NCI-H2171 treated with DMSO at 0.1 percent for 48 hours (cell line): Measurements from ENCODE around the gene JADE2.
"Not testable (repeated sequence)": the region's sequence is repeated elsewhere in the genome, so short reads cannot be mapped to it uniquely, and the experiment has no call there.

ENCODE experiments used
- DNase-seq: peaks from one replicate; lab custom pipeline; 2025; lab: John Stamatoyannopoulos, UW

The JADE2 gene

GRCh38 chr5:134524826-134525682 is at the start of gene JADE2:
TSS of gene JADE2 (plus strand) at chr5:134525670. CDS start at chr5:134535858, 10,188 bp downstream.
- DNase-seq, result peak; percentile 74

- DNase-seq, result no peak
Measured at GRCh38 chr5:134477462-134478245, 47.8 kb upstream of the JADE2 start.

GRCh38 chr5:134479839-134480238 is 45.6 kb upstream of the JADE2 start:
- DNase-seq, result no peak

GRCh38 chr5:134489227-134489944 is 36.1 kb upstream of the JADE2 start:
- no peak for DNase-seq

GRCh38 chr5:134490255-134490924 is 35.1 kb upstream of the JADE2 start:
- no peak for DNase-seq

- no peak for DNase-seq
Measured at GRCh38 chr5:134490925-134491271, 34.6 kb upstream of the JADE2 start.

GRCh38 chr5:134491841-134492442 is 33.5 kb upstream of the JADE2 start:
- no peak for DNase-seq

- no peak for DNase-seq
Measured at GRCh38 chr5:134492568-134492967, 32.9 kb upstream of the JADE2 start.

- DNase-seq, result no peak
Measured at GRCh38 chr5:134493461-134494055, 31.9 kb upstream of the JADE2 start.

- no peak for DNase-seq
Measured at GRCh38 chr5:134494780-134495179, 30.7 kb upstream of the JADE2 start.

- DNase-seq, result not testable (repeated sequence)
Measured at GRCh38 chr5:134499905-134500304, 25.6 kb upstream of the JADE2 start.

- no peak for DNase-seq
Measured at GRCh38 chr5:134500699-134501430, 24.6 kb upstream of the JADE2 start.

- DNase-seq, result no peak
Measured at GRCh38 chr5:134502259-134502658, 23.2 kb upstream of the JADE2 start.

GRCh38 chr5:134503088-134503936 is 22.2 kb upstream of the JADE2 start:
- no peak for DNase-seq

- no peak for DNase-seq
Measured at GRCh38 chr5:134503937-134504437, 21.5 kb upstream of the JADE2 start.

- no peak for DNase-seq
Measured at GRCh38 chr5:134504629-134505300, 20.7 kb upstream of the JADE2 start.

GRCh38 chr5:134506054-134507039 is 19.1 kb upstream of the JADE2 start:
- no peak for DNase-seq
